WTC11 (cell line): ENCODE data around the gene RECK. TPM values are rescaled to one million over a fixed set of nuclear protein-coding genes. Genes with fewer than 3 reads are reported as not detected.

ENCODE experiments used
- ATAC-seq: fragments of 200-7000 bp; cut with Tn5 transposase; 2 replicates; pipeline ENCODE4 v1.10.0; 2021; ENCODE audit warnings: mild to moderate bottlenecking, moderate library complexity
- CTCF ChIA-PET: fragments of 300-600 bp; sonication (Branson Sonifier 250); formaldehyde crosslinking; loops from one replicate; lab custom pipeline; 2021; ENCODE audit warnings: antibody characterized with exemption; lab: Charles Lee
- POLR2A ChIA-PET: fragments of 350-600 bp; sonication (Branson Sonifier 250); formaldehyde crosslinking; loops from one replicate; lab custom pipeline; 2021; ENCODE audit warnings: antibody characterized with exemption; lab: Charles Lee
- DNase-seq: peaks from one replicate; pipeline ENCODE4 v3.0.0; 2021; ENCODE audit warnings: low spot score
- H3K27ac Mint-ChIP-seq: 2 replicates; pipeline ENCODE4 v1.8.0; 2021; ENCODE audit warnings: mixed read lengths
- H3K27me3 Mint-ChIP-seq: 2 replicates; pipeline ENCODE4 v1.8.0; 2021; ENCODE audit warnings: low read depth, mild to moderate bottlenecking, moderate library complexity, mixed read lengths
- H3K36me3 Mint-ChIP-seq: 2 replicates; pipeline ENCODE4 v1.8.0; 2021; ENCODE audit warnings: mixed read lengths
- H3K4me1 Mint-ChIP-seq: 2 replicates; pipeline ENCODE4 v1.8.0; 2022; ENCODE audit warnings: mixed read lengths
- H3K4me3 Mint-ChIP-seq: 2 replicates; pipeline ENCODE4 v1.8.0; 2021; ENCODE audit warnings: mild to moderate bottlenecking, moderate library complexity, mixed read lengths
- H3K9me3 Mint-ChIP-seq: 2 replicates; pipeline ENCODE4 v1.8.0; 2021; ENCODE audit warnings: mixed read lengths
- GRHL2 ChIP-seq: fragments of 250-450 bp; sonication (Bioruptor Pico); IDR thresholded peaks from 2 replicates; pipeline ENCODE4 v1.8.0; 2022; ENCODE audit warnings: mild to moderate bottlenecking, moderate library complexity; ENCODE audit not compliant: insufficient replicate concordance, severe bottlenecking
- GTF2I ChIP-seq: fragments of 250-450 bp; sonication (Bioruptor Pico); conservative IDR thresholded peaks from 2 replicates; pipeline ENCODE4 v1.4.0; 2021; ENCODE audit warnings: mild to moderate bottlenecking
- HMGA2 ChIP-seq: fragments of 250-450 bp; sonication (Bioruptor Pico); IDR thresholded peaks from 2 replicates; pipeline ENCODE4 v1.4.0; 2021; ENCODE audit warnings: mild to moderate bottlenecking, moderate library complexity
- JUN ChIP-seq: sonication (generic); formaldehyde crosslinking; IDR thresholded peaks from 2 replicates; pipeline ENCODE4 v1.8.0; 2023; ENCODE audit warnings: mild to moderate bottlenecking, missing genetic modification reagents
- OVOL2 ChIP-seq: fragments of 250-450 bp; sonication (Bioruptor Pico); IDR thresholded peaks from 2 replicates; pipeline ENCODE4 v1.9.0; 2021; ENCODE audit warnings: mild to moderate bottlenecking, borderline replicate concordance
- PRRX2 ChIP-seq: fragments of 250-450 bp; sonication (Bioruptor Pico); IDR thresholded peaks from 2 replicates; pipeline ENCODE4 v1.8.0; 2021; ENCODE audit warnings: mild to moderate bottlenecking
- RORB ChIP-seq: fragments of 250-450 bp; sonication (Bioruptor Pico); IDR thresholded peaks from 2 replicates; pipeline ENCODE4 v1.9.0; 2021; ENCODE audit warnings: mild to moderate bottlenecking
- SOX15 ChIP-seq: fragments of 250-450 bp; sonication (Bioruptor Pico); IDR thresholded peaks from 2 replicates; pipeline ENCODE4 v1.9.0; 2021; ENCODE audit warnings: mild to moderate bottlenecking
- SP1 ChIP-seq: sonication (generic); formaldehyde crosslinking; conservative IDR thresholded peaks from 2 replicates; pipeline ENCODE4 v1.8.1; 2022; ENCODE audit warnings: missing genetic modification reagents
- TCF7 ChIP-seq: sonication (generic); formaldehyde crosslinking; IDR thresholded peaks from 2 replicates; pipeline ENCODE4 v1.8.0; 2022; ENCODE audit warnings: mild to moderate bottlenecking, low read depth, missing genetic modification reagents, moderate library complexity
- TEAD1 ChIP-seq: sonication (generic); formaldehyde crosslinking; IDR thresholded peaks from 2 replicates; pipeline ENCODE4 v1.8.0; 2022; ENCODE audit warnings: mild to moderate bottlenecking, missing genetic modification reagents
- TP53 ChIP-seq: sonication (generic); formaldehyde crosslinking; IDR thresholded peaks from 2 replicates; pipeline ENCODE4 v1.8.1; 2023; ENCODE audit warnings: mild to moderate bottlenecking, missing genetic modification reagents
- ZNF317 ChIP-seq: sonication (generic); formaldehyde crosslinking; IDR thresholded peaks from 2 replicates; pipeline ENCODE4 v1.8.1; 2023; ENCODE audit warnings: low read depth, mild to moderate bottlenecking, moderate library complexity, missing genetic modification reagents, borderline replicate concordance
- ZNF671 ChIP-seq: fragments of 250-450 bp; sonication (Bioruptor Pico); IDR thresholded peaks from 2 replicates; pipeline ENCODE4 v1.8.0; 2021; ENCODE audit warnings: mild to moderate bottlenecking
- total RNA-seq: library from RNA; stranded (reverse); gene quantifications from 3 replicates; pipeline ENCODE4 v1.2.3, GENCODE V29; 2021
- TF ChIP-seq, protein P1 (sequence below): sonication (generic); formaldehyde crosslinking; IDR thresholded peaks from 2 replicates; pipeline ENCODE4 v1.8.1; 2022; ENCODE audit warnings: low read depth, mild to moderate bottlenecking, moderate library complexity, missing genetic modification reagents, borderline replicate concordance
- TF ChIP-seq, protein P2 (sequence below): fragments of 250-450 bp; sonication (Bioruptor Pico); IDR thresholded peaks from 2 replicates; pipeline ENCODE4 v1.9.0; 2021; ENCODE audit warnings: moderate library complexity, mild to moderate bottlenecking, inconsistent platforms, borderline replicate concordance
- TF ChIP-seq, protein P3 (sequence below): sonication (generic); formaldehyde crosslinking; IDR thresholded peaks from 2 replicates; pipeline ENCODE4 v1.8.1; 2023; ENCODE audit warnings: mild to moderate bottlenecking, moderate library complexity, missing genetic modification reagents
- TF ChIP-seq, protein P4 (sequence below): sonication (generic); formaldehyde crosslinking; IDR thresholded peaks from 2 replicates; pipeline ENCODE4 v1.8.1; 2023; ENCODE audit warnings: mild to moderate bottlenecking, missing genetic modification reagents
- TF ChIP-seq, protein P5 (sequence below): fragments of 250-450 bp; sonication (Bioruptor Pico); conservative IDR thresholded peaks from 2 replicates; pipeline ENCODE4 v1.9.0; 2021; ENCODE audit warnings: mild to moderate bottlenecking
- TF ChIP-seq, protein P6 (sequence below): fragments of 250-450 bp; sonication (Bioruptor Pico); IDR thresholded peaks from 2 replicates; pipeline ENCODE4 v1.8.0; 2021; ENCODE audit warnings: mild to moderate bottlenecking

RECK gene
- total RNA-seq, 1 experiment from 2014 or later: 11.2 TPM

DNA sequence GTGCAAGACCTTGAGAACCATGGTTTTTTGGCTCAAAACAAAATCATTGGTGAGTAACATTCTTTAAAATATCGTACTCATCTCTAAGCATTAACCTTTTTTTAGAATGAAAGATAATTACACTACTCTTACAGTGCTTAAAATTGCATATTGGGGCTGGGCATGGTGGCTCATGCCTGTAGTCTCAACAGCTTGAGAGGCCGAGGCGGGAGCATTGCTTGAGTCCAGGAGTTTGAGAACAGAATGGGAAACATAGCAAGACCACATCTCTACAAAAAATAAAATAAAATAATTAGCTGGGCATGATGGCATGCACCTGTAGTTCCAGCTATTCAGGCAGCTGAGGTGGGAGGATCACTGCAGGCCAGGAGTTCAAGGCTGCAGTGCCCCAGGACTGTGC, 2.9 kb upstream of the RECK start:
- DNase-seq: no peak
- H3K27ac Mint-ChIP-seq: no peak overlapping the region
- no peak for ATAC-seq
- CTCF ChIA-PET: interaction anchor here (1.6 kb wide), 2 partner anchors 11 to 133 kb away, joined by 5 read pairs; no protein-coding TSS in a partner anchor
- TF ChIP-seq, protein P1, sequence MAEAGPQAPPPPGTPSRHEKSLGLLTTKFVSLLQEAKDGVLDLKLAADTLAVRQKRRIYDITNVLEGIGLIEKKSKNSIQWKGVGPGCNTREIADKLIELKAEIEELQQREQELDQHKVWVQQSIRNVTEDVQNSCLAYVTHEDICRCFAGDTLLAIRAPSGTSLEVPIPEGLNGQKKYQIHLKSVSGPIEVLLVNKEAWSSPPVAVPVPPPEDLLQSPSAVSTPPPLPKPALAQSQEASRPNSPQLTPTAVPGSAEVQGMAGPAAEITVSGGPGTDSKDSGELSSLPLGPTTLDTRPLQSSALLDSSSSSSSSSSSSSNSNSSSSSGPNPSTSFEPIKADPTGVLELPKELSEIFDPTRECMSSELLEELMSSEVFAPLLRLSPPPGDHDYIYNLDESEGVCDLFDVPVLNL: no peak
- TF ChIP-seq RORB (CRISPR knock-in tag) (no peak), SOX15 (CRISPR knock-in tag) (no peak), OVOL2 (CRISPR knock-in tag) (no peak), GTF2I (CRISPR knock-in tag) (no peak), TEAD1 (CRISPR knock-in tag) (no peak), HMGA2 (CRISPR knock-in tag) (no peak), ZNF671 (CRISPR knock-in tag) (no peak), JUN (CRISPR knock-in tag) (no peak), PRRX2 (no peak), ZNF317 (no peak), GRHL2 (CRISPR knock-in tag) (no peak), SP1 (CRISPR knock-in tag) (no peak), TCF7 (CRISPR knock-in tag) (no peak), TP53 (no peak)
- TF ChIP-seq, protein P2, sequence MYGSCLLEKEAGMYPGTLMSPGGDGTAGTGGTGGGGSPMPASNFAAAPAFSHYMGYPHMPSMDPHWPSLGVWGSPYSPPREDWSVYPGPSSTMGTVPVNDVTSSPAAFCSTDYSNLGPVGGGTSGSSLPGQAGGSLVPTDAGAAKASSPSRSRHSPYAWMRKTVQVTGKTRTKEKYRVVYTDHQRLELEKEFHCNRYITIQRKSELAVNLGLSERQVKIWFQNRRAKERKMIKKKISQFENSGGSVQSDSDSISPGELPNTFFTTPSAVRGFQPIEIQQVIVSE (CRISPR knock-in tag): no peak
- TF ChIP-seq, protein P3, sequence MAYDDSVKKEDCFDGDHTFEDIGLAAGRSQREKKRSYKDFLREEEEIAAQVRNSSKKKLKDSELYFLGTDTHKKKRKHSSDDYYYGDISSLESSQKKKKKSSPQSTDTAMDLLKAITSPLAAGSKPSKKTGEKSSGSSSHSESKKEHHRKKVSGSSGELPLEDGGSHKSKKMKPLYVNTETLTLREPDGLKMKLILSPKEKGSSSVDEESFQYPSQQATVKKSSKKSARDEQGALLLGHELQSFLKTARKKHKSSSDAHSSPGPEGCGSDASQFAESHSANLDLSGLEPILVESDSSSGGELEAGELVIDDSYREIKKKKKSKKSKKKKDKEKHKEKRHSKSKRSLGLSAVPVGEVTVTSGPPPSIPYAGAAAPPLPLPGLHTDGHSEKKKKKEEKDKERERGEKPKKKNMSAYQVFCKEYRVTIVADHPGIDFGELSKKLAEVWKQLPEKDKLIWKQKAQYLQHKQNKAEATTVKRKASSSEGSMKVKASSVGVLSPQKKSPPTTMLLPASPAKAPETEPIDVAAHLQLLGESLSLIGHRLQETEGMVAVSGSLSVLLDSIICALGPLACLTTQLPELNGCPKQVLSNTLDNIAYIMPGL (CRISPR knock-in tag): no peak
- TF ChIP-seq, protein P4, sequence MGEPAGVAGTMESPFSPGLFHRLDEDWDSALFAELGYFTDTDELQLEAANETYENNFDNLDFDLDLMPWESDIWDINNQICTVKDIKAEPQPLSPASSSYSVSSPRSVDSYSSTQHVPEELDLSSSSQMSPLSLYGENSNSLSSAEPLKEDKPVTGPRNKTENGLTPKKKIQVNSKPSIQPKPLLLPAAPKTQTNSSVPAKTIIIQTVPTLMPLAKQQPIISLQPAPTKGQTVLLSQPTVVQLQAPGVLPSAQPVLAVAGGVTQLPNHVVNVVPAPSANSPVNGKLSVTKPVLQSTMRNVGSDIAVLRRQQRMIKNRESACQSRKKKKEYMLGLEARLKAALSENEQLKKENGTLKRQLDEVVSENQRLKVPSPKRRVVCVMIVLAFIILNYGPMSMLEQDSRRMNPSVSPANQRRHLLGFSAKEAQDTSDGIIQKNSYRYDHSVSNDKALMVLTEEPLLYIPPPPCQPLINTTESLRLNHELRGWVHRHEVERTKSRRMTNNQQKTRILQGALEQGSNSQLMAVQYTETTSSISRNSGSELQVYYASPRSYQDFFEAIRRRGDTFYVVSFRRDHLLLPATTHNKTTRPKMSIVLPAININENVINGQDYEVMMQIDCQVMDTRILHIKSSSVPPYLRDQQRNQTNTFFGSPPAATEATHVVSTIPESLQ: no peak
- TF ChIP-seq, protein P5, sequence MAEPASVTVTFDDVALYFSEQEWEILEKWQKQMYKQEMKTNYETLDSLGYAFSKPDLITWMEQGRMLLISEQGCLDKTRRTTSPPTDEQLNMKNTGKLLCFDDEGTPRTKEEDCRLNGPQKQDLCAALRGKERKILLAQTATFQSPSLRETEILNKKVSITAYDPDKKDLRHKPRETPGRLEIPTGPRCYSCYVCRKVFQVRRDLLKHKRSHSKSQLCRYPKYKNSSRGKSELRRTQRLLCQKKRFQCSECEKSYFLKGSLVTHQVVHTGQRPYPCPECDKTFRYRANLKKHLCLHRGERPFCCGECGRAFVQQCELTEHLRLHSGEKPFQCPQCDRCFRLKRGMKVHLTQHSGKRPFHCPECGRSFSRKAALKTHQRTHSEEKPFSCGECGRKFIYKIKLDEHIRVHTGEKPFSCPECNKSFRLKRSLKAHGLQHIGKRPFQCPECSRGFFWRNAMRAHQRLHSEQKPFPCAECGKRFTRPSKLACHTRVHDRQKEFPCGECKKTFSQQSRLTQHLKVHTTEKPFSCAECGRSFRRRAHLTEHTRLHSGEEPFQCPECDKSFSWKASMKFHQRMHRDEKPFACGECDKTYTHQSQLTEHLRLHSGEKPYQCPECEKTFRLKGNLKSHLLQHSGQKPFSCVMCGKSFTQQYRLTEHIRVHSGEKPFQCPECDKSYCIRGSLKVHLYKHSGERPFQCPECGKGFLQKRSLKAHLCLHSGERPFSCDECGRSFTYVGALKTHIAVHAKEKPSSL: no peak
- TF ChIP-seq, protein P6, sequence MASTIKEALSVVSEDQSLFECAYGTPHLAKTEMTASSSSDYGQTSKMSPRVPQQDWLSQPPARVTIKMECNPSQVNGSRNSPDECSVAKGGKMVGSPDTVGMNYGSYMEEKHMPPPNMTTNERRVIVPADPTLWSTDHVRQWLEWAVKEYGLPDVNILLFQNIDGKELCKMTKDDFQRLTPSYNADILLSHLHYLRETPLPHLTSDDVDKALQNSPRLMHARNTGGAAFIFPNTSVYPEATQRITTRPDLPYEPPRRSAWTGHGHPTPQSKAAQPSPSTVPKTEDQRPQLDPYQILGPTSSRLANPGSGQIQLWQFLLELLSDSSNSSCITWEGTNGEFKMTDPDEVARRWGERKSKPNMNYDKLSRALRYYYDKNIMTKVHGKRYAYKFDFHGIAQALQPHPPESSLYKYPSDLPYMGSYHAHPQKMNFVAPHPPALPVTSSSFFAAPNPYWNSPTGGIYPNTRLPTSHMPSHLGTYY: no peak
- H3K36me3 Mint-ChIP-seq: no peaks in the 10 kb centered on the region
- H3K9me3 Mint-ChIP-seq: no peaks in the 10 kb centered on the region
- H3K4me1 Mint-ChIP-seq: peaks cover 11% of the 10 kb centered on the region
- no peak overlapping the region for H3K4me3 Mint-ChIP-seq
- POLR2A ChIA-PET: no interaction called here
- no peaks in the 10 kb centered on the region; the same call in 1 of the 2 replicates for H3K27me3 Mint-ChIP-seq
